GM21576 (cell line): ENCODE data around the gene SPPL3.
"Not testable (repeated sequence)": the region's sequence is repeated elsewhere in the genome, so short reads cannot be mapped to it uniquely, and the experiment has no call there.

Experiments used
- ATAC-seq: cut with Tn5 transposase; IDR thresholded peaks from one replicate; pipeline ENCODE4 v1.9.1; 2021; ENCODE audit warnings: mild to moderate bottlenecking, moderate library complexity; ENCODE audit not compliant: unreplicated experiment

SPPL3 gene

GRCh38 chr12:120904197-120904773, at the start of gene SPPL3:
Gene SPPL3 (minus strand): TSS chr12:120904358. CDS start chr12:120903867, 491 bp downstream.
- peak; percentile 65 for ATAC-seq

GRCh38 chr12:120950807-120951206, 46.6 kb upstream of the SPPL3 start:
- no peak for ATAC-seq

- not testable (repeated sequence) for ATAC-seq
Observed at GRCh38 chr12:120950260-120950799, 46.2 kb upstream of the SPPL3 start.

GRCh38 chr12:120945516-120945915, 41.4 kb upstream of the SPPL3 start:
- ATAC-seq: not testable (repeated sequence)

- no peak for ATAC-seq
Observed at GRCh38 chr12:120944645-120945217, 40.6 kb upstream of the SPPL3 start.

- no peak for ATAC-seq
Observed at GRCh38 chr12:120943482-120943881, 39.3 kb upstream of the SPPL3 start.

GRCh38 chr12:120941846-120942405, 37.8 kb upstream of the SPPL3 start:
- ATAC-seq: no peak

- ATAC-seq: no peak
Observed at GRCh38 chr12:120941412-120941811, 37.3 kb upstream of the SPPL3 start.

GRCh38 chr12:120940799-120941198, 36.6 kb upstream of the SPPL3 start:
- ATAC-seq: no peak

GRCh38 chr12:120940006-120940405, 35.8 kb upstream of the SPPL3 start:
- no peak for ATAC-seq

- no peak for ATAC-seq
Observed at GRCh38 chr12:120939523-120939922, 35.4 kb upstream of the SPPL3 start.

- no peak for ATAC-seq
Observed at GRCh38 chr12:120938496-120938895, 34.3 kb upstream of the SPPL3 start.

GRCh38 chr12:120936197-120936596, 32.0 kb upstream of the SPPL3 start:
- no peak for ATAC-seq

GRCh38 chr12:120933786-120934185, 29.6 kb upstream of the SPPL3 start:
- ATAC-seq: no peak

GRCh38 chr12:120932956-120933526, 28.9 kb upstream of the SPPL3 start:
- ATAC-seq: no peak

- no peak for ATAC-seq
Observed at GRCh38 chr12:120932058-120932457, 27.9 kb upstream of the SPPL3 start.

- ATAC-seq: no peak
Observed at GRCh38 chr12:120930032-120930431, 25.9 kb upstream of the SPPL3 start.

- ATAC-seq: no peak
Observed at GRCh38 chr12:120928864-120929652, 24.9 kb upstream of the SPPL3 start.

GRCh38 chr12:120925740-120926563, 21.8 kb upstream of the SPPL3 start:
- no peak for ATAC-seq

GRCh38 chr12:120922279-120922678, 18.1 kb upstream of the SPPL3 start:
- no peak for ATAC-seq
